Motor neuron (in vitro differentiated cells): ENCODE results near the gene GNB5. TPM values are rescaled to one million over a fixed set of nuclear protein-coding genes. Genes with fewer than 3 reads are reported as not detected.
A peak's percentile ranks its signal among the peaks of the same experiment; 100 is the strongest.

ENCODE experiments used
- ATAC-seq, 8 experiments: fragments of 200-7000 bp; cut with Tn5 transposase; replicated peaks in 6 of 8; 2 replicates each; pipeline ENCODE4 v1.8.0; 2021; ENCODE audit warnings: mild to moderate bottlenecking in 8 of 8, moderate library complexity in 8 of 8
- H3K27ac ChIP-seq, 2 donors: fragments of 250-450 bp; sonication (Bioruptor Pico); 2 replicates each; pipeline ENCODE4 v1.9.0; 2021; ENCODE audit warnings: antibody characterized with exemption in 2 of 2, mild to moderate bottlenecking in 2 of 2, moderate library complexity in 1 of 2
- H3K4me1 ChIP-seq, 2 donors: fragments of 250-450 bp; sonication (Bioruptor Pico); replicated peaks in 1 of 2; 2 replicates each; pipeline ENCODE4 v1.6.1; 2021; ENCODE audit warnings: antibody characterized with exemption in 2 of 2, mild to moderate bottlenecking in 2 of 2, moderate library complexity in 1 of 2
- H3K4me3 ChIP-seq, 5 donors: fragments of 250-450 bp; sonication (Bioruptor Pico); 2 replicates each; pipeline ENCODE4 v1.9.0; 2021; ENCODE audit warnings: antibody characterized with exemption in 5 of 5, mild to moderate bottlenecking in 5 of 5, moderate library complexity in 4 of 5
- WGBS, 10 experiments: fragments of 450-650 bp; shearing (Covaris generic); methylation state at CpG; one replicate each; pipeline ENCODE4 v1.0.0; 2022; 5-methylcytosine and 5-hydroxymethylcytosine counted together
- in situ Hi-C, 9 experiments: fragments of 400-800 bp; cut with MboI; loops; one replicate each; pipeline ENCODE4 v1.15.0; 2021; ENCODE audit warnings: low sequenced_read_pairs in 9 of 9, low pct_unique_long_range_greater_than_20kb in 2 of 9; ENCODE audit not compliant: unreplicated experiment in 9 of 9
- total RNA-seq, 8 experiments: library from RNA; unstranded; fragments of 300-600 nt; gene quantifications; 2 replicates each; pipeline versions ENCODE4 v1.2.3 to v1.2.4, GENCODE V29; 2022

The GNB5 gene
- total RNA-seq, 8 experiments from 2014 or later: 9.1 to 52.6 (median 27.5) TPM

DNA sequence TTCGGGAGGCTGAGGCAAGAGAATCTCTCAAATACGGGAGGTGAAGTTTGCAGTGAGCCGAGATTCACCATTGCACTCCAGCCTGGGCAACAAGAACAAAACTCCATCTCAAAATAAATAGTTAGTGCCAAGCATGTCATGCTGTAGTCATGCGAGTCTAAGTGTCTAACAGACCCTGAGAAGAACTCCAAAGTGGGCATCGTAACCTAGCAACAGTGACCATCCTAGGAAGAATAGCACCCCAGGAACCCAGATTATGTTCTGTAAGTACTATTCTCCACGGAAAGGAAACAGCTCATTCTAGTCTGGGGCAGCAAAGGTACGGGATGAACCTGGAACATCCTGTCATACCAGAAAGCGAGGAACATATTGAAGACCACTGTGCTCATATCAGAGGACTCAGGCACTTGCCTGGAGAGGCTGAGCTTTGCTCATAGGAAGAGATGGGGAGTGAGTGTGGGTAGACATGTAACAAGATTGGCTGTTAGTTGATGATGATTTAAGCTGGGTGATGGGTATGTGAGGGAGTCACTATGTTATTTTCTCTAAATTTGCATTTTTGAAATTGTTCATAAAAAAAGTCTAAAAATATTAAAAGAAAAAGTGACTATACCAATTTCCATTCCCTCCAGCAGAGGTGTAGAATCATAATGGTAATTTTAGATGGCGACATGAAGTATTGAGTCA is 110.3 kb downstream of the GNB5 start:
- Histone ChIP-seq H3K4me1 (no peaks in the 10 kb centered on the region), H3K27ac (no peak overlapping the region), H3K4me3 (no peak overlapping the region)
- in situ Hi-C loops: no loop called here
- whole genome bisulfite sequencing, 10 experiments: 67 to 100% (median 83%) methylated on average over 1 to 7 of the region's 9 CpGs; no CpG with 5 or more reads in 1 of the 10 experiments
- ATAC-seq: peak in 1 of 8 experiments; percentile 51

GRCh38 chr15:52080031-52080430 is 111.2 kb downstream of the GNB5 start:
- Histone ChIP-seq H3K27ac (no peak overlapping the region), H3K4me1 (no peaks in the 10 kb centered on the region), H3K4me3 (no peak overlapping the region)
- WGBS, 10 experiments: 75 to 100% (median 88%) methylated on average over 1 to 5 of the region's 5 CpGs
- in situ Hi-C loops: no loop called here
- ATAC-seq: no peak

- WGBS, 10 experiments: 8 to 67% (median 40%) methylated on average over 2 to 11 of the region's 13 CpGs; no CpG with 5 or more reads in 1 of the 10 experiments
- peak in 7 of 8 experiments; percentile 45 to 90 (median 56) for ATAC-seq
- Histone ChIP-seq H3K4me3 (no peak overlapping the region), H3K4me1 (no peaks in the 10 kb centered on the region), H3K27ac (no peak overlapping the region)
- in situ Hi-C loops: no loop called here
These were observed 112.1 kb downstream of the GNB5 start for GRCh38 chr15:52078876-52079700.

GRCh38 chr15:52078197-52078875 is 112.9 kb downstream of the GNB5 start:
- Histone ChIP-seq H3K27ac (no peak overlapping the region), H3K4me3 (no peak overlapping the region), H3K4me1 (no peaks in the 10 kb centered on the region)
- in situ Hi-C loops: no loop called here
- ATAC-seq: no peak
- 0 to 92% (median 78%) methylated on average over 1 to 6 of the region's 10 CpGs; no CpG with 5 or more reads in 2 of the 10 experiments for WGBS, 10 experiments

- 20 to 100% (median 79%) methylated on average over 1 to 8 of the region's 11 CpGs; no CpG with 5 or more reads in 1 of the 10 experiments for WGBS, 10 experiments
- no peak overlapping the region for H3K4me3 ChIP-seq
- H3K4me1 ChIP-seq: no peaks in the 10 kb centered on the region
- ATAC-seq: peak in 7 of 8 experiments; percentile 79 to 94 (median 88)
- in situ Hi-C loops: no loop called here
- H3K27ac ChIP-seq: no peak overlapping the region
These were observed 114.1 kb downstream of the GNB5 start for GRCh38 chr15:52076889-52077781.

DNA sequence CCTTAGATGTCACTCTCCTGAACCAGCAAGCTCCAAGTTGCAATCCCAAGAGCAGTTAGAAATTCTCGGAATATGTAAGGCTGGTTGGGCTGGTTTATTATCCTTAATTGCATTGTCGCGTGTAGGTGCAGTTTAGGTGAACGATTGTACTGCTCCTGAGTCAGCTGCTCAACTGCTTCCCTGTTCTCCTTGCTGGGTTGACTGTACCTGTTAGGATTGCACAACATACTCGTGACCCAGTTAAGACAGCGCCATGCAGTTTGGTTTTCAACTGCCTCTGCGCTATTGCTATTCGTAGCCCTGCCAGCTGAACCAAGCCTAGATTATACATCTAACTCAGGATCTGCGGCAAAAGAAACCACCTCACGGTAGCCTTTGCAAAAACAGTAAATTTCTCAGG is 119.6 kb downstream of the GNB5 start:
- Histone ChIP-seq H3K4me3 (no peak overlapping the region), H3K27ac (no peak overlapping the region), H3K4me1 (peaks cover 0 to 10% of the 10 kb centered on the region in 2 donors)
- ATAC-seq: no peak
- in situ Hi-C loops: no loop called here
- WGBS, 10 experiments: 85 to 100% (median 94%) methylated on average over 1 to 9 of the region's 10 CpGs; no CpG with 5 or more reads in 2 of the 10 experiments

DNA sequence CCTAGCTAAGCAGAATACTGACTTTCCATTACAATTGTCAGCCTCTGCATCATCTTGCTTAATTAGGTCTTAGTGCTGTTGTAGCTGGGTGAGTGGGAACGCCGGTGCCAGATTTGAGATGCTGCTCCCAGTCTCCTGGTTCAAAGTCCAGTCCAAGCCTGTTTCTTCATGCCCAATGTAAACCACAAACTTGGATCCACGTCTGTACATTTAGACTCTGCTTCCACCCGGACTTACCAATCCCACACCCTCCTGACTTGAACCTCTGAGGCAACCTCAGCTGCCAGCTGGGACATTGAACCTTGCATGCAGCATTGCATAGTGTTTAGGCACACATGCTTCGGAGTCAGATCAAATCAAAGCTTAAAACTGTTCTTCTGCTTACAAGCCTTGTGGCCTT is 121.6 kb downstream of the GNB5 start:
- no peak overlapping the region for H3K27ac ChIP-seq
- 70 to 100% (median 86%) methylated on average over 1 to 4 of the region's 5 CpGs; no CpG with 5 or more reads in 2 of the 10 experiments for WGBS, 10 experiments

GRCh38 chr15:52068004-52068615 is 123.1 kb downstream of the GNB5 start:
- 53 to 100% (median 71%) methylated on average over 1 to 2 of the region's 2 CpGs; no CpG with 5 or more reads in 1 of the 10 experiments for WGBS, 10 experiments
- Histone ChIP-seq H3K4me1 (peaks cover 0 to 10% of the 10 kb centered on the region in 2 donors), H3K27ac (no peak overlapping the region), H3K4me3 (no peak overlapping the region)
- in situ Hi-C loops: no loop called here
- peak in 4 of 8 experiments; percentile 18 to 64 (median 46) for ATAC-seq

More for the DNA sequence above, 121.6 kb downstream of the GNB5 start:
- in situ Hi-C loops: no loop called here
- peak in 2 of 8 experiments; percentile 16 to 33 for ATAC-seq
- Histone ChIP-seq H3K4me3 (no peak overlapping the region), H3K4me1 (peaks cover 0 to 10% of the 10 kb centered on the region in 2 donors)

DNA sequence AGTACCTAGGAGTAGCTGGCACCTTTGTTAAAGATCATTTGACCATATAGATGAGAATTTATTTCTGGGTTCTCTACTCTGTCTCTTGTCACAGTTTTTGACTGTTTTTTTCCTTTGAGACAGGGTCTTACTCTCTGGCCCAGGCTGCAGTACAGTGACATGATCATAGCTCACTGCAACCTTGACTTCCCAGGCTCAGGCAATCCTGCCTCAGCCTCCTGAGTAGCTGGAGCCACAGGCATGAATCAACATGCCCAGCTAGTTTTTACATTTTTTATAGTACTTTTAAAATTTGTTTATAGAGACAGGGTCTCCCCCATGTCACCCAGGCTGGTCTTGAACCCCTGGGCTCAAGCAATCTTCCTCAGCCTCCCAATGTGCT is 123.7 kb downstream of the GNB5 start:
- no peak overlapping the region for H3K4me3 ChIP-seq
- peaks cover 0 to 10% of the 10 kb centered on the region in 2 donors for H3K4me1 ChIP-seq
- peak in 2 of 8 experiments; percentile 16 to 24 for ATAC-seq
- no peak overlapping the region for H3K27ac ChIP-seq
- in situ Hi-C loops: no loop called here

DNA sequence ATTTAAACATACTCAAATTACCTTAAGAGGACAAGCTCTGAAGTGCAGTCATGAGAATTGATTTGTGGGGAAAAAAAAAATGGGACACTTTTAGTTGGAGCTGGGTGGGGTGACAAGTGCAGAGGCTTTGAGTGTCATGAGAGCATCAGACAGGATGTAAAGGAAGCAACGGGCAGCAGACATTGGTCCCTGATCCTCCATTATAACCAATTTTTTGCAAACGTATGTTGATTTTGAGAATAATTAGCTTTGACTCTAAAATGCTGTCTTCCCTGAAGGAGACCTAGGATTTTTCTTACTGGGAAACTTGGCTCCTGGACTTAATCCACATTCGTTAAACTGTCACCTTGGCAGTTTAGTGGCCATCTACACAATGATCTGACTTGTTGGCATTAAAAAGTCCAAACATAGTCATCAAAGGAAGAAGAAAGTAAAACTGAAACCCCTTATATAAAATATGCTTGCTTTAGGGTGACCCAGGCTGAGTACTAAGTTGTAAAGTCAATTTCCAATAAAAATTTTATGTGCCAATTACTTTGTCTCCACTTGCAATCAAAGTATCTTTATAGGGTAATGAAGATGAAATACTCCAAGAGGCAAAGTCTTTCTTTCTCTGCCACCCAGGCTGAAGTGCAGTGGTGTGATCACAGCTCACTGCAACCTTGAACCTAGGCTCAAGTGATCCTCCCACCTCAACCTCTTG is 124.2 kb downstream of the GNB5 start:
- 0 to 100% (median 76%) methylated on average over 1 to 3 of the region's 3 CpGs; no CpG with 5 or more reads in 2 of the 10 experiments for WGBS, 10 experiments
- H3K27ac ChIP-seq: no peak overlapping the region

More for the DNA sequence above, 124.2 kb downstream of the GNB5 start:
- Histone ChIP-seq H3K4me1 (peaks cover 0 to 10% of the 10 kb centered on the region in 2 donors), H3K4me3 (no peak overlapping the region)
- in situ Hi-C loops: no loop called here
- ATAC-seq: no peak
